Fibroblast of pulmonary artery (primary cell): ENCODE results near the gene ZNF622.

ENCODE experiments used
- DNase-seq: peaks from one replicate; pipeline ENCODE4 v3.0.0-alpha.2; 2010; ENCODE audit warnings: low read depth
- H3K4me3 ChIP-seq: replicated peaks from 2 replicates; pipeline ENCODE4 v1.5.1; 2011; ENCODE audit warnings: low read depth, mild to moderate bottlenecking, control low read depth, low read length, moderate library complexity
- CTCF ChIP-seq: IDR thresholded peaks from 2 replicates; pipeline ENCODE4 v1.5.1; 2011; ENCODE audit warnings: mild to moderate bottlenecking, control low read depth, low read length, inconsistent platforms; ENCODE audit errors: missing control alignments

Gene ZNF622

GRCh38 chr5:16465544-16466432 lies at the start of gene ZNF622:
TSS of gene ZNF622 (minus strand) at chr5:16465800. CDS start at chr5:16465665, 135 bp downstream.
- DNase-seq: peak; percentile 87
- H3K4me3 ChIP-seq: peak within 1 kb of the TSS; percentile 88
- no peak for TF ChIP-seq CTCF

- H3K4me3 ChIP-seq: no peak overlapping the region
- DNase-seq: no peak
- no peak for TF ChIP-seq CTCF
Observed at GRCh38 chr5:16510098-16510497, 44.5 kb upstream of the ZNF622 start.

- no peak for TF ChIP-seq CTCF
- no peak overlapping the region for H3K4me3 ChIP-seq
- no peak for DNase-seq
Observed at GRCh38 chr5:16508730-16509531, 43.3 kb upstream of the ZNF622 start.

GRCh38 chr5:16507716-16508115 lies 42.1 kb upstream of the ZNF622 start:
- DNase-seq: no peak
- no peak overlapping the region for H3K4me3 ChIP-seq
- no peak for TF ChIP-seq CTCF

GRCh38 chr5:16505904-16506303 lies 40.3 kb upstream of the ZNF622 start:
- DNase-seq: no peak
- TF ChIP-seq CTCF: no peak
- no peak overlapping the region for H3K4me3 ChIP-seq

- TF ChIP-seq CTCF: no peak
- no peak overlapping the region for H3K4me3 ChIP-seq
- DNase-seq: no peak
Observed at GRCh38 chr5:16505140-16505891, 39.7 kb upstream of the ZNF622 start.
